HEK293 (cell line): ENCODE results near the gene RP2.
A peak's percentile ranks its signal among the peaks of the same experiment; 100 is the strongest.

Experiments
- CTCF ChIA-PET: fragments of 350-600 bp; formaldehyde crosslinking; extraction: SDS; loops from one replicate; lab custom pipeline; 2021; ENCODE audit warnings: antibody characterized with exemption; lab: Yijun Ruan, JAX
- POLR2A ChIA-PET: fragments of 300-600 bp; formaldehyde crosslinking; extraction: SDS; loops from one replicate; lab custom pipeline; 2020; ENCODE audit warnings: antibody characterized with exemption, inconsistent platforms; lab: Yijun Ruan, JAX
- H3K27ac ChIP-seq: fragments of 200-500 bp; sonication (Bioruptor generic); 2 replicates; pipeline ENCODE4 v1.5.1; 2014; ENCODE audit warnings: low read depth, low read length, control low read depth, inconsistent platforms; ENCODE audit errors: extremely low read depth
- H3K36me3 ChIP-seq, 2 experiments: fragments of 200-500 bp in 1 of 2; sonication (Bioruptor generic) in 1 of 2; 1 replicate in 1 of 2; 2 replicates in 1 of 2; pipeline ENCODE4 v1.5.1; 2014 to 2017; ENCODE audit warnings: inconsistent platforms in 2 of 2, low read length in 2 of 2; ENCODE audit not compliant: control insufficient read depth in 2 of 2, insufficient read depth in 1 of 2
- H3K4me1 ChIP-seq: fragments of 200-500 bp; sonication (Bioruptor generic); 2 replicates; pipeline ENCODE4 v1.5.1; 2014; ENCODE audit warnings: mild to moderate bottlenecking, low read length, inconsistent platforms; ENCODE audit not compliant: control insufficient read depth, insufficient read depth
- H3K4me3 ChIP-seq: 2 replicates; pipeline ENCODE4 v1.5.1; 2011; ENCODE audit warnings: low read depth, mild to moderate bottlenecking, control low read depth, low read length, moderate library complexity
- H3K9me3 ChIP-seq: fragments of 200-500 bp; sonication (Bioruptor generic); 2 replicates; pipeline ENCODE4 v1.5.1; 2014; ENCODE audit warnings: low read depth, low read length, inconsistent platforms; ENCODE audit not compliant: control insufficient read depth, insufficient read depth
- GLIS2 ChIP-seq: fragments of 450-650 bp; formaldehyde crosslinking; IDR thresholded peaks from 2 replicates; pipeline ENCODE4 v1.5.1; 2016; ENCODE audit warnings: missing biosample characterization, missing genetic modification characterization
- HOXD13 ChIP-seq: sonication (generic); formaldehyde crosslinking; IDR thresholded peaks from 2 replicates; pipeline ENCODE4 v1.8.0; 2022; ENCODE audit warnings: missing genetic modification reagents, borderline replicate concordance
- SP2 ChIP-seq: fragments of 450-650 bp; formaldehyde crosslinking; IDR thresholded peaks from 2 replicates; pipeline ENCODE4 v1.5.1; 2016; ENCODE audit warnings: missing biosample characterization, missing genetic modification characterization
- SP7 ChIP-seq: fragments of 450-650 bp; formaldehyde crosslinking; IDR thresholded peaks from 2 replicates; pipeline ENCODE4 v1.5.1; 2016; ENCODE audit warnings: missing biosample characterization, missing genetic modification characterization
- ZBTB1 ChIP-seq: fragments of 450-650 bp; formaldehyde crosslinking; IDR thresholded peaks from 2 replicates; pipeline ENCODE4 v1.5.1; 2016; ENCODE audit warnings: missing biosample characterization, missing genetic modification characterization
- ZBTB17 ChIP-seq: fragments of 450-650 bp; formaldehyde crosslinking; IDR thresholded peaks from 2 replicates; pipeline ENCODE4 v1.5.1; 2016; ENCODE audit warnings: missing biosample characterization, missing genetic modification characterization
- ZEB2 ChIP-seq: fragments of 450-650 bp; formaldehyde crosslinking; IDR thresholded peaks from 2 replicates; pipeline ENCODE4 v1.5.1; 2016; ENCODE audit warnings: missing biosample characterization, missing genetic modification characterization
- ZIC2 ChIP-seq: fragments of 450-650 bp; formaldehyde crosslinking; IDR thresholded peaks from 2 replicates; pipeline ENCODE4 v1.5.1; 2016; ENCODE audit warnings: missing biosample characterization, missing genetic modification characterization
- ZNF10 ChIP-seq: fragments of 450-650 bp; formaldehyde crosslinking; IDR thresholded peaks from 2 replicates; pipeline ENCODE4 v1.5.1; 2017; ENCODE audit warnings: missing biosample characterization, missing genetic modification characterization
- ZNF16 ChIP-seq: fragments of 450-650 bp; formaldehyde crosslinking; IDR thresholded peaks from 2 replicates; pipeline ENCODE4 v1.5.1; 2016; ENCODE audit warnings: low read depth, missing biosample characterization, missing genetic modification characterization
- ZNF561 ChIP-seq: fragments of 450-650 bp; IDR thresholded peaks from 2 replicates; pipeline ENCODE4 v1.5.1; 2018; ENCODE audit warnings: missing biosample characterization, missing genetic modification characterization, borderline replicate concordance
- ZNF571 ChIP-seq: fragments of 450-650 bp; formaldehyde crosslinking; IDR thresholded peaks from 2 replicates; pipeline ENCODE4 v1.5.0; 2017; ENCODE audit warnings: missing biosample characterization, missing genetic modification characterization
- ZNF600 ChIP-seq: fragments of 450-650 bp; formaldehyde crosslinking; IDR thresholded peaks from 2 replicates; pipeline ENCODE4 v1.5.1; 2016; ENCODE audit warnings: missing biosample characterization, missing genetic modification characterization
- ZNF623 ChIP-seq: fragments of 450-650 bp; formaldehyde crosslinking; IDR thresholded peaks from 2 replicates; pipeline ENCODE4 v1.5.1; 2016; ENCODE audit warnings: missing biosample characterization, missing genetic modification characterization
- ZNF664 ChIP-seq: fragments of 450-650 bp; formaldehyde crosslinking; IDR thresholded peaks from 2 replicates; pipeline ENCODE4 v1.5.1; 2016; ENCODE audit warnings: missing biosample characterization, missing genetic modification characterization
- TF ChIP-seq, protein P1 (sequence below): fragments of 450-650 bp; formaldehyde crosslinking; IDR thresholded peaks from 2 replicates; pipeline ENCODE4 v1.5.1; 2016; ENCODE audit warnings: missing biosample characterization, missing genetic modification characterization, borderline replicate concordance
- TF ChIP-seq, protein P2 (sequence below): fragments of 450-650 bp; formaldehyde crosslinking; IDR thresholded peaks from 2 replicates; pipeline ENCODE4 v1.5.1; 2017; ENCODE audit warnings: missing biosample characterization, missing genetic modification characterization
- TF ChIP-seq, protein P3 (sequence below): fragments of 450-650 bp; formaldehyde crosslinking; IDR thresholded peaks from 2 replicates; pipeline ENCODE4 v1.5.1; 2016; ENCODE audit warnings: missing biosample characterization, missing genetic modification characterization
- TF ChIP-seq, protein P4 (sequence below): fragments of 450-650 bp; formaldehyde crosslinking; IDR thresholded peaks from 2 replicates; pipeline ENCODE4 v1.5.1; 2016; ENCODE audit warnings: missing biosample characterization, missing genetic modification characterization

RP2 gene

GRCh38 chrX:46838486-46838870, 1.6 kb downstream of the RP2 start:
- H3K36me3 ChIP-seq = no peaks in the 10 kb centered on the region
- ChIA-PET CTCF (interaction anchor here (0.6 to 1.3 kb wide), 5 partner anchors 48 to 255 kb away, joined by 3 to 5 read pairs (median 3); no protein-coding TSS in a partner anchor), POLR2A (interaction anchor here (0.5 to 2.5 kb wide), 2 partner anchors 11 to 91 kb away, joined by 3 to 8 read pairs; no protein-coding TSS in a partner anchor)
- H3K27ac ChIP-seq = no peak overlapping the region
- TF ChIP-seq, protein P1, sequence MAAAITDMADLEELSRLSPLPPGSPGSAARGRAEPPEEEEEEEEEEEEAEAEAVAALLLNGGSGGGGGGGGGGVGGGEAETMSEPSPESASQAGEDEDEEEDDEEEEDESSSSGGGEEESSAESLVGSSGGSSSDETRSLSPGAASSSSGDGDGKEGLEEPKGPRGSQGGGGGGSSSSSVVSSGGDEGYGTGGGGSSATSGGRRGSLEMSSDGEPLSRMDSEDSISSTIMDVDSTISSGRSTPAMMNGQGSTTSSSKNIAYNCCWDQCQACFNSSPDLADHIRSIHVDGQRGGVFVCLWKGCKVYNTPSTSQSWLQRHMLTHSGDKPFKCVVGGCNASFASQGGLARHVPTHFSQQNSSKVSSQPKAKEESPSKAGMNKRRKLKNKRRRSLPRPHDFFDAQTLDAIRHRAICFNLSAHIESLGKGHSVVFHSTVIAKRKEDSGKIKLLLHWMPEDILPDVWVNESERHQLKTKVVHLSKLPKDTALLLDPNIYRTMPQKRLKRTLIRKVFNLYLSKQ = no peak
- TF ChIP-seq, protein P2, sequence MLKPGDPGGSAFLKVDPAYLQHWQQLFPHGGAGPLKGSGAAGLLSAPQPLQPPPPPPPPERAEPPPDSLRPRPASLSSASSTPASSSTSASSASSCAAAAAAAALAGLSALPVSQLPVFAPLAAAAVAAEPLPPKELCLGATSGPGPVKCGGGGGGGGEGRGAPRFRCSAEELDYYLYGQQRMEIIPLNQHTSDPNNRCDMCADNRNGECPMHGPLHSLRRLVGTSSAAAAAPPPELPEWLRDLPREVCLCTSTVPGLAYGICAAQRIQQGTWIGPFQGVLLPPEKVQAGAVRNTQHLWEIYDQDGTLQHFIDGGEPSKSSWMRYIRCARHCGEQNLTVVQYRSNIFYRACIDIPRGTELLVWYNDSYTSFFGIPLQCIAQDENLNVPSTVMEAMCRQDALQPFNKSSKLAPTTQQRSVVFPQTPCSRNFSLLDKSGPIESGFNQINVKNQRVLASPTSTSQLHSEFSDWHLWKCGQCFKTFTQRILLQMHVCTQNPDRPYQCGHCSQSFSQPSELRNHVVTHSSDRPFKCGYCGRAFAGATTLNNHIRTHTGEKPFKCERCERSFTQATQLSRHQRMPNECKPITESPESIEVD (tag by site-specific recombination) = peak; percentile 80
- TF ChIP-seq ZNF664 (tag by site-specific recombination) (no peak), ZNF623 (tag by site-specific recombination) (no peak), ZNF571 (no peak)
- no peaks in the 10 kb centered on the region for H3K9me3 ChIP-seq
- no peaks in the 10 kb centered on the region; the same call in 1 of the 2 replicates for H3K4me1 ChIP-seq
- H3K4me3 ChIP-seq = peak overlapping the region; percentile 81

DNA sequence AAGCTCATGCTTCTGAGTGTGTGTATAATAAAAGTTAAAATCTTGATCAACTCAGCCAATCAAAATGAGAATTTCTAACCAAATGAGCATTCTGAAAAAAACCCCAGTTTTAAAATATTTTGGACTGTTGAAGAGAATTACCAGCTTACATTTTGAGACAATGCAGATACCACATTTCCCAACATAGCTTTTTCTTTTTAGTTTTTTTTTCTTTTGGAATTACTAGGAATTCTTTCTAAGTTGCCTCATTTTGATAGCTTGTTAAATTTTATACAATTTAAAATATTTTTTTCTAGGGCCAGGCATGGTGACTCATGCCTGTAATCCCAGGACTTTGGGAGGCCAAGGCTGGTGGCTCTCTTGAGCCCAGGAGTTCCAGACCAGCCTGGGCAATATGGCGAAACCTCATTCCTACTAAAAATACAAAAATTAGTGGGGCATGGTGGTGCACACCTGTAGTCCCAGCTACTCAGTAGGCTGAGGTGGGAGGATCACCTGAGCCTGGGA, 2.2 kb downstream of the RP2 start:
- TF ChIP-seq ZEB2 (tag by site-specific recombination) = no peak
- peak; percentile 34; the same call in 1 of the 2 replicates for TF ChIP-seq ZNF600 (tag by site-specific recombination)
- TF ChIP-seq, all 188 proteins: peak for 1
- H3K27ac ChIP-seq = no peak overlapping the region
- H3K4me1 ChIP-seq = no peaks in the 10 kb centered on the region; the same call in 1 of the 2 replicates
- ChIA-PET POLR2A (no interaction called here), CTCF (interaction anchor here (0.6 to 1.3 kb wide), 6 partner anchors 28 to 254 kb away, joined by 3 to 5 read pairs (median 3); no protein-coding TSS in a partner anchor)
- no peaks in the 10 kb centered on the region for H3K36me3 ChIP-seq
- H3K4me3 ChIP-seq = no peak overlapping the region
- H3K9me3 ChIP-seq = no peaks in the 10 kb centered on the region

GRCh38 chrX:46840946-46841345, 4.1 kb downstream of the RP2 start:
- Histone ChIP-seq H3K4me3 (no peak overlapping the region), H3K9me3 (no peaks in the 10 kb centered on the region), H3K27ac (no peak overlapping the region), H3K36me3 (no peaks in the 10 kb centered on the region), H3K4me1 (no peaks in the 10 kb centered on the region; the same call in 1 of the 2 replicates)
- CTCF ChIA-PET = interaction anchor here (0.8 to 1.0 kb wide), 2 partner anchors 11 to 63 kb away, joined by 3 read pairs; no protein-coding TSS in a partner anchor
- POLR2A ChIA-PET = no interaction called here
- TF ChIP-seq SP2 (tag by site-specific recombination) = no peak
- 0 out of 2 replicates have a peak, but pooled peaks have one; percentile 32 for TF ChIP-seq ZNF10

- CTCF ChIA-PET = interaction anchor here (1.0 kb wide), 1 partner anchor 63 kb away, joined by 3 read pairs; no protein-coding TSS in a partner anchor
- H3K27ac ChIP-seq = no peak overlapping the region
These were observed 4.5 kb downstream of the RP2 start for GRCh38 chrX:46841346-46841745.

DNA sequence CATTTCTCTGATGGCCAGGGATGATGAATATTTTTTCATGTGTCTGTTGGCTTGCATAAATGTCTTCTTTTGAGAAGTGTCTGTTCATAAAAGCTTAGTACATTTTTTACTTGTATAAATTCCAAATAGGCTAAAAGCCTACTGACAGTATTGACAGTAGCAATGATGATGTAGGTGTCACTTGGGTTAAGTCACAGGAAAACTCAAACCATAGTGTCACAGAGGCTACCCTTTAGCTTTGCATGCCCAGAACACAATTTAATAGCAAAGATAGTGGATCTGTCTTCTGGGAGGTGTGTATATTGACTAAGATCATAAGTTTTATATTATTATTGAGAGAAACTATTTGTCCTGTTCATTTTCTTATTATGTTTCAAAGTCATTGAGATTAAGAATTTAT, 8.1 kb downstream of the RP2 start:
- no peak overlapping the region for H3K27ac ChIP-seq
- H3K4me3 ChIP-seq = no peak overlapping the region
- no peak for TF ChIP-seq ZNF561
- TF ChIP-seq GLIS2 (tag by site-specific recombination) = no peak
- no peak for TF ChIP-seq HOXD13 (CRISPR knock-in tag)
- TF ChIP-seq ZBTB1 = no peak
- TF ChIP-seq, protein P3, sequence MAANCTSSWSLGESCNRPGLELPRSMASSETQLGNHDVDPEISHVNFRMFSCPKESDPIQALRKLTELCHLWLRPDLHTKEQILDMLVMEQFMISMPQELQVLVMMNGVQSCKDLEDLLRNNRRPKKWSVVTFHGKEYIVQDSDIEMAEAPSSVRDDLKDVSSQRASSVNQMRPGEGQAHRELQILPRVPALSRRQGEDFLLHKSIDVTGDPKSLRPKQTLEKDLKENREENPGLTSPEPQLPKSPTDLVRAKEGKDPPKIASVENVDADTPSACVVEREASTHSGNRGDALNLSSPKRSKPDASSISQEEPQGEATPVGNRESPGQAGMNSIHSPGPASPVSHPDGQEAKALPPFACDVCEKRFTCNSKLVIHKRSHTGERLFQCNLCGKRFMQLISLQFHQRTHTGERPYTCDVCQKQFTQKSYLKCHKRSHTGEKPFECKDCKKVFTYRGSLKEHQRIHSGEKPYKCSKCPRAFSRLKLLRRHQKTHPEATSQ (tag by site-specific recombination) = no peak
- no peak for TF ChIP-seq ZBTB17
- no peak for TF ChIP-seq SP7
- TF ChIP-seq, protein P4, sequence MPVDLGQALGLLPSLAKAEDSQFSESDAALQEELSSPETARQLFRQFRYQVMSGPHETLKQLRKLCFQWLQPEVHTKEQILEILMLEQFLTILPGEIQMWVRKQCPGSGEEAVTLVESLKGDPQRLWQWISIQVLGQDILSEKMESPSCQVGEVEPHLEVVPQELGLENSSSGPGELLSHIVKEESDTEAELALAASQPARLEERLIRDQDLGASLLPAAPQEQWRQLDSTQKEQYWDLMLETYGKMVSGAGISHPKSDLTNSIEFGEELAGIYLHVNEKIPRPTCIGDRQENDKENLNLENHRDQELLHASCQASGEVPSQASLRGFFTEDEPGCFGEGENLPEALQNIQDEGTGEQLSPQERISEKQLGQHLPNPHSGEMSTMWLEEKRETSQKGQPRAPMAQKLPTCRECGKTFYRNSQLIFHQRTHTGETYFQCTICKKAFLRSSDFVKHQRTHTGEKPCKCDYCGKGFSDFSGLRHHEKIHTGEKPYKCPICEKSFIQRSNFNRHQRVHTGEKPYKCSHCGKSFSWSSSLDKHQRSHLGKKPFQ (tag by site-specific recombination) = no peak
- CTCF ChIA-PET = interaction anchor here (0.6 to 0.9 kb wide), 2 partner anchors 30 to 60 kb away, joined by 3 to 8 read pairs; no protein-coding TSS in a partner anchor
- no peaks in the 10 kb centered on the region for H3K36me3 ChIP-seq
- no peaks in the 10 kb centered on the region for H3K9me3 ChIP-seq
- no peaks in the 10 kb centered on the region for H3K4me1 ChIP-seq
- POLR2A ChIA-PET = interaction anchor here (0.9 kb wide), 1 partner anchor 8 kb away, joined by 3 read pairs; the partner anchor contains the start of gene RP2

More at GRCh38 chrX:46841346-46841745, 4.5 kb downstream of the RP2 start:
- TF ChIP-seq ZIC2 (tag by site-specific recombination) = 0 out of 2 replicates have a peak, but pooled peaks have one; percentile 14
- no peak for TF ChIP-seq ZNF16
- Histone ChIP-seq H3K4me1 (no peaks in the 10 kb centered on the region; the same call in 1 of the 2 replicates), H3K9me3 (no peaks in the 10 kb centered on the region), H3K36me3 (no peaks in the 10 kb centered on the region), H3K4me3 (no peak overlapping the region)
- POLR2A ChIA-PET = no interaction called here
